NCI-H1436 treated with DMSO at 0.1 percent for 48 hours (cell line): ENCODE measurements around the gene NPPB.

ENCODE experiments used
- DNase-seq: peaks from one replicate; lab custom pipeline; 2025; lab: John Stamatoyannopoulos, UW

NPPB gene

GRCh38 chr1:11833497-11833896 is 25.2 kb downstream of the NPPB start:
- no peak for DNase-seq

- DNase-seq: no peak
Measured at GRCh38 chr1:11831945-11832725, 26.6 kb downstream of the NPPB start.

- DNase-seq: no peak
Measured at GRCh38 chr1:11828511-11828910, 30.2 kb downstream of the NPPB start.

GRCh38 chr1:11826946-11827345 is 31.8 kb downstream of the NPPB start:
- no peak for DNase-seq

GRCh38 chr1:11825131-11825530 is 33.6 kb downstream of the NPPB start:
- DNase-seq: no peak

GRCh38 chr1:11823366-11824137 is 35.2 kb downstream of the NPPB start:
- no peak for DNase-seq

GRCh38 chr1:11822091-11822490 is 36.7 kb downstream of the NPPB start:
- DNase-seq: no peak

GRCh38 chr1:11817192-11817591 is 41.6 kb downstream of the NPPB start:
- DNase-seq: no peak

- no peak for DNase-seq
Measured at GRCh38 chr1:11813021-11813420, 45.7 kb downstream of the NPPB start.
